Natural killer cell treated with Interleukin-12 subunit alpha and Interleukin-12 subunit beta and Interleukin-15 and Interleukin-18, amount 100 ng/mL, for 72 hours (primary cell): ENCODE results near the gene ERGIC1. TPM values are rescaled to one million over a fixed set of nuclear protein-coding genes. Genes with fewer than 3 reads are reported as not detected.
"Not testable (repeated sequence)": the region's sequence is repeated elsewhere in the genome, so short reads cannot be mapped to it uniquely, and the experiment has no call there.

Source experiments
- ATAC-seq, 2 donors: fragments of 150-1000 bp; cut with Tn5 transposase in 1 of 2; sonication (Bioruptor Pico), chemical (Tn5 transposase) in 1 of 2; 2 replicates each; pipeline ENCODE4 v1.10.0; 2021
- DNase-seq: peaks from one replicate; pipeline ENCODE4 v3.0.0; 2022; ENCODE audit warnings: low spot score
- H3K27ac Mint-ChIP-seq, 2 donors: 1 replicate in 1 of 2; 2 replicates in 1 of 2; pipeline ENCODE4 v1.8.0; 2022; ENCODE audit warnings: mixed read lengths in 2 of 2, mild to moderate bottlenecking in 1 of 2, moderate library complexity in 1 of 2
- H3K27me3 Mint-ChIP-seq, 2 donors: 1 replicate in 1 of 2; 2 replicates in 1 of 2; pipeline ENCODE4 v1.8.0; 2022; ENCODE audit warnings: mixed read lengths in 2 of 2
- H3K36me3 Mint-ChIP-seq: one replicate; pipeline ENCODE4 v1.8.0; 2022; ENCODE audit warnings: mixed read lengths
- H3K4me1 Mint-ChIP-seq, 2 donors: 1 replicate in 1 of 2; 2 replicates in 1 of 2; pipeline ENCODE4 v1.8.0; 2022; ENCODE audit warnings: low read depth in 2 of 2, mixed read lengths in 2 of 2, mild to moderate bottlenecking in 1 of 2
- H3K4me3 Mint-ChIP-seq: one replicate; pipeline ENCODE4 v1.8.0; 2022; ENCODE audit warnings: mixed read lengths
- H3K9me3 Mint-ChIP-seq: 2 replicates; pipeline ENCODE4 v1.8.0; 2022; ENCODE audit warnings: mixed read lengths
- total RNA-seq, 2 donors: library from RNA; stranded (reverse); gene quantifications; one replicate each; pipeline ENCODE4 v1.2.3, GENCODE V29; 2022

ERGIC1 gene
- 10 to 100 TPM; 50.8 to 51.4 TPM for total RNA-seq

- ATAC-seq = peak; percentile 95
- peak within 1 kb of the TSS; percentile 90 to 91 for H3K27ac Mint-ChIP-seq
Measured at GRCh38 chr5:172833686-172834414, at the start of gene ERGIC1. Gene ERGIC1 (plus strand): TSS chr5:172834251. CDS start chr5:172834414, 163 bp downstream.

GRCh38 chr5:172785429-172786088 lies 48.5 kb upstream of the ERGIC1 start:
- Mint-ChIP-seq H3K4me3 (no peak overlapping the region), H3K27me3 (no peaks in the 10 kb centered on the region), H3K27ac (no peak overlapping the region), H3K4me1 (peaks cover 0 to 7% of the 10 kb centered on the region in 2 donors), H3K9me3 (no peaks in the 10 kb centered on the region), H3K36me3 (no peaks in the 10 kb centered on the region)
- ATAC-seq (no peak), DNase-seq (no peak)

More at GRCh38 chr5:172833686-172834414, at the start of gene ERGIC1:
- Mint-ChIP-seq H3K9me3 (no peaks in the 10 kb centered on the region), H3K36me3 (no peaks in the 10 kb centered on the region), H3K4me3 (peak within 1 kb of the TSS; percentile 78), H3K27me3 (no peaks in the 10 kb centered on the region), H3K4me1 (peaks cover 33 to 42% of the 10 kb centered on the region in 2 donors)
- DNase-seq = peak; percentile 91

- ATAC-seq = no peak
- no peak for DNase-seq
- Mint-ChIP-seq H3K27me3 (no peaks in the 10 kb centered on the region), H3K36me3 (no peaks in the 10 kb centered on the region), H3K4me3 (no peak overlapping the region), H3K9me3 (no peaks in the 10 kb centered on the region), H3K4me1 (peaks cover 0 to 3% of the 10 kb centered on the region in 2 donors), H3K27ac (no peak overlapping the region)
Measured at GRCh38 chr5:172786736-172787462, 47.2 kb upstream of the ERGIC1 start.

- H3K4me3 Mint-ChIP-seq, H3K9me3 Mint-ChIP-seq, DNase-seq, H3K27ac Mint-ChIP-seq, H3K36me3 Mint-ChIP-seq, H3K4me1 Mint-ChIP-seq, ATAC-seq, H3K27me3 Mint-ChIP-seq: not testable (repeated sequence)
Measured at GRCh38 chr5:172787538-172787937, 46.5 kb upstream of the ERGIC1 start.

- no peaks in the 10 kb centered on the region for H3K9me3 Mint-ChIP-seq
- H3K27ac Mint-ChIP-seq = no peak overlapping the region
- ATAC-seq (peak in 1 of 2 donors; percentile 55), DNase-seq (no peak)
- no peak overlapping the region for H3K4me3 Mint-ChIP-seq
- H3K36me3 Mint-ChIP-seq = no peaks in the 10 kb centered on the region
- no peaks in the 10 kb centered on the region for H3K27me3 Mint-ChIP-seq
- H3K4me1 Mint-ChIP-seq = peaks cover 0 to 4% of the 10 kb centered on the region in 2 donors
Measured at GRCh38 chr5:172788771-172789686, 45.0 kb upstream of the ERGIC1 start.

GRCh38 chr5:172789687-172790495 lies 44.2 kb upstream of the ERGIC1 start:
- H3K27me3 Mint-ChIP-seq = no peaks in the 10 kb centered on the region
- H3K36me3 Mint-ChIP-seq = no peaks in the 10 kb centered on the region
- peaks cover 0 to 4% of the 10 kb centered on the region in 2 donors for H3K4me1 Mint-ChIP-seq
- no peak overlapping the region for H3K27ac Mint-ChIP-seq
- DNase-seq = no peak
- ATAC-seq = no peak
- H3K4me3 Mint-ChIP-seq = no peak overlapping the region
- H3K9me3 Mint-ChIP-seq = no peaks in the 10 kb centered on the region

GRCh38 chr5:172790496-172790889 lies 43.6 kb upstream of the ERGIC1 start:
- ATAC-seq = no peak
- no peak overlapping the region for H3K27ac Mint-ChIP-seq
- H3K4me1 Mint-ChIP-seq = peaks cover 0 to 4% of the 10 kb centered on the region in 2 donors
- no peak overlapping the region for H3K4me3 Mint-ChIP-seq
- DNase-seq = no peak
- H3K9me3 Mint-ChIP-seq = no peaks in the 10 kb centered on the region
- no peaks in the 10 kb centered on the region for H3K27me3 Mint-ChIP-seq
- no peaks in the 10 kb centered on the region for H3K36me3 Mint-ChIP-seq

- H3K27ac Mint-ChIP-seq = peak overlapping the region in 1 of 2 donors; percentile 27
- H3K4me3 Mint-ChIP-seq = no peak overlapping the region
- peaks cover 0 to 4% of the 10 kb centered on the region in 2 donors for H3K4me1 Mint-ChIP-seq
- H3K9me3 Mint-ChIP-seq = no peaks in the 10 kb centered on the region
- H3K36me3 Mint-ChIP-seq = no peaks in the 10 kb centered on the region
- no peak for ATAC-seq
- no peak for DNase-seq
- no peaks in the 10 kb centered on the region for H3K27me3 Mint-ChIP-seq
Measured at GRCh38 chr5:172791286-172791685, 42.8 kb upstream of the ERGIC1 start.

GRCh38 chr5:172791726-172792445 lies 42.2 kb upstream of the ERGIC1 start:
- DNase-seq = no peak
- Mint-ChIP-seq H3K27me3 (peaks cover 0 to 3% of the 10 kb centered on the region in 2 donors), H3K27ac (no peak overlapping the region), H3K9me3 (no peaks in the 10 kb centered on the region), H3K36me3 (no peaks in the 10 kb centered on the region), H3K4me1 (peaks cover 0 to 4% of the 10 kb centered on the region in 2 donors), H3K4me3 (no peak overlapping the region)
- no peak for ATAC-seq

- no peak overlapping the region for H3K27ac Mint-ChIP-seq
- no peaks in the 10 kb centered on the region for H3K36me3 Mint-ChIP-seq
Measured at GRCh38 chr5:172792701-172793570, 41.1 kb upstream of the ERGIC1 start.

More at GRCh38 chr5:172792701-172793570, 41.1 kb upstream of the ERGIC1 start:
- H3K4me3 Mint-ChIP-seq = no peak overlapping the region
- H3K4me1 Mint-ChIP-seq = peaks cover 5 to 12% of the 10 kb centered on the region in 2 donors
- DNase-seq (no peak), ATAC-seq (no peak)
- H3K9me3 Mint-ChIP-seq = no peaks in the 10 kb centered on the region
- peaks cover 0 to 3% of the 10 kb centered on the region in 2 donors for H3K27me3 Mint-ChIP-seq
